GM18507 (cell line): ENCODE measurements around the gene TRIM54.

Experiments used
- DNase-seq: peaks from one replicate; pipeline ENCODE4 v3.0.0; 2011; ENCODE audit warnings: low read depth; ENCODE audit not compliant: insufficient read length; ENCODE audit errors: extremely low spot score
- FAIRE-seq: peaks from 2 replicates; lab custom pipeline; 2011; peaks lifted over from hg19 to GRCh38; lab: Jason Lieb, UNC

The TRIM54 gene

GRCh38 chr2:27281855-27282559 is at the start of gene TRIM54:
Gene TRIM54, plus strand, starts transcription at chr2:27282429. Its CDS starts 303 bp downstream, at chr2:27282732.
- FAIRE-seq = no peak
- DNase-seq = no peak

GRCh38 chr2:27233341-27233740 is 48.9 kb upstream of the TRIM54 start:
- no peak for FAIRE-seq
- DNase-seq = no peak

GRCh38 chr2:27236136-27236535 is 46.1 kb upstream of the TRIM54 start:
- FAIRE-seq (no peak), DNase-seq (no peak)

GRCh38 chr2:27236626-27237025 is 45.6 kb upstream of the TRIM54 start:
- FAIRE-seq (no peak), DNase-seq (no peak)

- DNase-seq = no peak
- no peak for FAIRE-seq
Measured at GRCh38 chr2:27237341-27237945, 44.8 kb upstream of the TRIM54 start.

- FAIRE-seq = no peak
Measured at GRCh38 chr2:27238976-27239375, 43.3 kb upstream of the TRIM54 start.

GRCh38 chr2:27240406-27240805 is 41.8 kb upstream of the TRIM54 start:
- FAIRE-seq (no peak), DNase-seq (no peak)

More at GRCh38 chr2:27238976-27239375, 43.3 kb upstream of the TRIM54 start:
- no peak for DNase-seq

GRCh38 chr2:27241761-27242613 is 40.2 kb upstream of the TRIM54 start:
- FAIRE-seq = no peak
- no peak for DNase-seq

- no peak for FAIRE-seq
- DNase-seq = no peak
Measured at GRCh38 chr2:27242614-27242951, 39.6 kb upstream of the TRIM54 start.

GRCh38 chr2:27243391-27244130 is 38.7 kb upstream of the TRIM54 start:
- no peak for DNase-seq

GRCh38 chr2:27245116-27245515 is 37.1 kb upstream of the TRIM54 start:
- no peak for FAIRE-seq

More at GRCh38 chr2:27243391-27244130, 38.7 kb upstream of the TRIM54 start:
- FAIRE-seq = no peak

GRCh38 chr2:27245626-27246025 is 36.6 kb upstream of the TRIM54 start:
- DNase-seq (no peak), FAIRE-seq (no peak)

More at GRCh38 chr2:27245116-27245515, 37.1 kb upstream of the TRIM54 start:
- no peak for DNase-seq

GRCh38 chr2:27247893-27248292 is 34.3 kb upstream of the TRIM54 start:
- FAIRE-seq (no peak), DNase-seq (no peak)

- FAIRE-seq (no peak), DNase-seq (no peak)
Measured at GRCh38 chr2:27249159-27249890, 32.9 kb upstream of the TRIM54 start.

GRCh38 chr2:27249891-27250651 is 32.2 kb upstream of the TRIM54 start:
- DNase-seq = no peak
- no peak for FAIRE-seq

GRCh38 chr2:27250652-27251379 is 31.4 kb upstream of the TRIM54 start:
- DNase-seq (no peak), FAIRE-seq (no peak)

- FAIRE-seq = no peak
Measured at GRCh38 chr2:27251766-27252165, 30.5 kb upstream of the TRIM54 start.

GRCh38 chr2:27255187-27255586 is 27.0 kb upstream of the TRIM54 start:
- FAIRE-seq (no peak), DNase-seq (no peak)

More at GRCh38 chr2:27251766-27252165, 30.5 kb upstream of the TRIM54 start:
- no peak for DNase-seq
